MM.1S (cell line): ENCODE measurements around the gene EXOC1L.

Experiments
- DNase-seq: peaks from one replicate; pipeline ENCODE4 v3.0.0-alpha.2; 2015
- H2AFZ ChIP-seq: fragments of 300-600 bp; sonication (generic); 2 replicates; pipeline ENCODE4 v1.6.0; 2016; ENCODE audit warnings: antibody characterized with exemption, low read length
- H3F3A ChIP-seq: fragments of 300-600 bp; sonication (generic); 2 replicates; pipeline ENCODE4 v1.6.1; 2016; ENCODE audit warnings: mild to moderate bottlenecking, antibody characterized with exemption, low read length, moderate library complexity, mixed read lengths; ENCODE audit not compliant: insufficient read depth
- H3K27ac ChIP-seq: fragments of 300-600 bp; sonication (generic); 2 replicates; pipeline ENCODE4 v1.5.1; 2016; ENCODE audit warnings: mild to moderate bottlenecking, low read length
- H3K27me3 ChIP-seq: fragments of 300-600 bp; sonication (generic); replicated peaks from 2 replicates; pipeline ENCODE4 v1.6.0; 2016; ENCODE audit warnings: low read length; ENCODE audit not compliant: insufficient read depth
- H3K36me3 ChIP-seq: fragments of 300-600 bp; sonication (generic); replicated peaks from 2 replicates; pipeline ENCODE4 v1.6.1; 2016; ENCODE audit warnings: mild to moderate bottlenecking, low read length, mixed read lengths; ENCODE audit not compliant: insufficient read depth
- H3K4me1 ChIP-seq: fragments of 300-600 bp; sonication (generic); 2 replicates; pipeline ENCODE4 v1.6.1; 2016; ENCODE audit warnings: low read length, mixed read lengths
- H3K4me2 ChIP-seq: fragments of 300-600 bp; sonication (generic); 2 replicates; pipeline ENCODE4 v1.6.0; 2016; ENCODE audit warnings: low read depth, low read length
- H3K4me3 ChIP-seq: fragments of 300-600 bp; sonication (generic); 2 replicates; pipeline ENCODE4 v1.5.1; 2016; ENCODE audit warnings: low read length, mixed read lengths
- H3K79me2 ChIP-seq: fragments of 300-600 bp; sonication (generic); 2 replicates; pipeline ENCODE4 v1.6.1; 2016; ENCODE audit warnings: mixed run types, low read length, mixed read lengths
- H3K9ac ChIP-seq: fragments of 300-600 bp; sonication (generic); 2 replicates; pipeline ENCODE4 v1.6.1; 2016; ENCODE audit warnings: low read length, mixed read lengths
- H3K9me2 ChIP-seq: fragments of 300-600 bp; sonication (generic); replicated peaks from 2 replicates; pipeline ENCODE4 v1.6.1; 2016; ENCODE audit warnings: mild to moderate bottlenecking, low read length, mixed read lengths; ENCODE audit not compliant: insufficient read depth
- H3K9me3 ChIP-seq: fragments of 300-600 bp; sonication (generic); replicated peaks from 2 replicates; pipeline ENCODE4 v1.6.1; 2016; ENCODE audit warnings: mild to moderate bottlenecking, low read length, mixed read lengths; ENCODE audit not compliant: insufficient read depth
- H4K20me1 ChIP-seq: fragments of 300-600 bp; sonication (generic); 2 replicates; pipeline ENCODE4 v1.6.1; 2016; ENCODE audit warnings: mild to moderate bottlenecking, low read length, moderate library complexity, mixed read lengths; ENCODE audit not compliant: insufficient read depth
- CTCF ChIP-seq: fragments of 300-600 bp; sonication (generic); IDR thresholded peaks from 2 replicates; pipeline ENCODE4 v1.5.1; 2016; ENCODE audit warnings: antibody characterized with exemption, low read length, mixed read lengths
- EZH2 ChIP-seq: fragments of 300-600 bp; sonication (generic); optimal IDR thresholded peaks from 2 replicates; pipeline ENCODE3; 2017; ENCODE audit warnings: low read depth, mild to moderate bottlenecking, antibody characterized with exemption, low read length, mixed read lengths
- EZH2phosphoT487 ChIP-seq: fragments of 300-600 bp; sonication (generic); IDR thresholded peaks from 2 replicates; pipeline ENCODE4 v1.6.1; 2018; ENCODE audit warnings: antibody characterized with exemption, low read length

EXOC1L gene

DNA sequence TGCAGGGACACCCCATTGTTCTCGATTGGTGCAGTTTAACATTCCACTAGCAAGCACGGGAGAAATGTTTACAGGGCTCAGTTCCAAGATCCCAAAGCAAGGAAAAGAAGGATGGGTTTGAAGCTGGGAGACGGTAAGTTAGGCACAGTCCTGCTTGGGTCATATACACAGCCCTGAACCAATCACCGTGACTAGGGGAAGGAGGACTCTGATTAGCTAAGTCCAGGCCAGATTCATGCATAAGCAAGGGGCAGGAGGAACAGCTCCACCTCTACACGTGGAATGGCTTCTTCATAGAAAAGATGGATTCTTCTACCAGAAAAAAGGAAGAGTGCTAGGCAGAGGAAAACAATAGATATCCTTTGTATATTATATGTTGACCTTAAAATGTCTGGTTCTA lies 11.0 kb upstream of the EXOC1L start:
- Histone ChIP-seq H3K9ac (no peak overlapping the region), H3K9me2 (no peaks in the 10 kb centered on the region), H3K4me3 (no peak overlapping the region), H3K79me2 (no peaks in the 10 kb centered on the region), H2AFZ (no peak overlapping the region), H3F3A (no peaks in the 10 kb centered on the region), H3K27me3 (no peaks in the 10 kb centered on the region), H3K9me3 (no peaks in the 10 kb centered on the region), H4K20me1 (no peaks in the 10 kb centered on the region), H3K4me2 (no peak overlapping the region), H3K27ac (no peak overlapping the region), H3K4me1 (no peaks in the 10 kb centered on the region), H3K36me3 (no peaks in the 10 kb centered on the region)
- no peak for DNase-seq
- TF ChIP-seq EZH2phosphoT487 (no peak), EZH2 (no peak), CTCF (no peak)

- no peak overlapping the region for H3K4me3 ChIP-seq
These were observed 1.9 kb upstream of the EXOC1L start for GRCh38 chr4:55817691-55818090.

GRCh38 chr4:55820279-55820678 lies 689 bp downstream of the EXOC1L start:
- H4K20me1 ChIP-seq, result no peaks in the 10 kb centered on the region
- no peaks in the 10 kb centered on the region for H3K4me1 ChIP-seq
- no peak overlapping the region for H3K27ac ChIP-seq
- no peaks in the 10 kb centered on the region for H3K27me3 ChIP-seq
- no peak overlapping the region for H3K4me2 ChIP-seq
- H3K9me2 ChIP-seq, result no peaks in the 10 kb centered on the region; the same call in 1 of the 2 replicates
- H3K79me2 ChIP-seq, result no peaks in the 10 kb centered on the region
- no peak for DNase-seq
- no peaks in the 10 kb centered on the region for H3F3A ChIP-seq
- no peak overlapping the region for H3K9ac ChIP-seq
- TF ChIP-seq EZH2, result no peak
- TF ChIP-seq EZH2phosphoT487, result no peak
- TF ChIP-seq CTCF, result no peak
- H3K36me3 ChIP-seq, result no peaks in the 10 kb centered on the region
- H3K4me3 ChIP-seq, result no peak overlapping the region
- no peak overlapping the region for H2AFZ ChIP-seq
- H3K9me3 ChIP-seq, result no peaks in the 10 kb centered on the region

More at GRCh38 chr4:55817691-55818090, 1.9 kb upstream of the EXOC1L start:
- DNase-seq, result no peak
- Histone ChIP-seq H2AFZ (no peak overlapping the region), H3K9me3 (no peaks in the 10 kb centered on the region), H3K9ac (no peak overlapping the region), H3K79me2 (no peaks in the 10 kb centered on the region), H3K4me1 (no peaks in the 10 kb centered on the region), H3K4me2 (no peak overlapping the region), H3K27ac (no peak overlapping the region), H3K9me2 (no peaks in the 10 kb centered on the region; the same call in 1 of the 2 replicates), H3F3A (no peaks in the 10 kb centered on the region), H3K27me3 (no peaks in the 10 kb centered on the region), H3K36me3 (no peaks in the 10 kb centered on the region), H4K20me1 (no peaks in the 10 kb centered on the region)
- TF ChIP-seq EZH2, result no peak
- no peak for TF ChIP-seq CTCF
- TF ChIP-seq EZH2phosphoT487, result no peak
